ENCODE measurements around the gene MUC4. TPM values are rescaled to one million over a fixed set of nuclear protein-coding genes. Genes with fewer than 3 reads are reported as not detected.

Gene MUC4
- total RNA-seq, 2 donors from 2014 or later = 0.35 to 2.3 TPM

DNA sequence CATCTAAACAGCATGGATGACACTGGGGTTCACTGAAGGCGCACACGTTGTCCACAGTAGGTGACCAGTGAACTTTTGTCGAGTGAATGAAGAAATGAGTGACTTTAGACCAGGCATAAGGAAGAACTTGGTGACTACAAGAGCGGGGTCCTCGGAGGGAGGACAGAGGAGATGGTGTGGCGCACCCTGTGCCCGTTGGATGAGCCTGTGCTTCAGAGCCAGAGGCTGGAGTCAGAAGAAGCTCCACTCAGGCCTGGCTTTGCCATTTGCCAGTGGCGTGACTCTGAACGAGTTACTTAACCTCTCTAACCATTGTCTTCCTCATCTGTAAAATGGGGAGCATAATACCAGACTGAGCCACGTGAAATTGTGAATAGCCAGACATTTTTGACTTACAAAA lies 42.2 kb downstream of the MUC4 start:
- Mint-ChIP-seq H3K4me3 (no peak overlapping the region), H3K36me3 (ENCODE audit: low read depth) (no peaks in the 10 kb centered on the region), H3K9me3 (no peaks in the 10 kb centered on the region), H3K27me3 (ENCODE audit: insufficient read depth) (no peaks in the 10 kb centered on the region), H3K27ac (no peak overlapping the region), H3K4me1 (no peaks in the 10 kb centered on the region)
- Histone ChIP-seq H3K27me3 (ENCODE audit: control insufficient read depth, insufficient read depth, low read length, poor library complexity, severe bottlenecking) (no peaks in the 10 kb centered on the region), H3K4me3 (ENCODE audit: low read length) (no peak overlapping the region), H3K27ac (ENCODE audit: low read depth, low read length) (no peak overlapping the region), H3K9ac (ENCODE audit: extremely low read depth, low read length, poor library complexity, severe bottlenecking) (no peak overlapping the region), H3K9me3 (ENCODE audit: control insufficient read depth, low read length) (no peaks in the 10 kb centered on the region), H3K36me3 (ENCODE audit: control insufficient read depth, insufficient read depth, low read length) (no peaks in the 10 kb centered on the region), H3K4me1 (ENCODE audit: control insufficient read depth, insufficient read depth, low read length) (no peaks in the 10 kb centered on the region)
- 92 to 94% methylated on average over 8 to 10 of the region's 10 CpGs for WGBS, 2 experiments (ENCODE audit: insufficient coverage in 1 of 2, insufficient read length in 1 of 2)
- TF ChIP-seq, protein P1, sequence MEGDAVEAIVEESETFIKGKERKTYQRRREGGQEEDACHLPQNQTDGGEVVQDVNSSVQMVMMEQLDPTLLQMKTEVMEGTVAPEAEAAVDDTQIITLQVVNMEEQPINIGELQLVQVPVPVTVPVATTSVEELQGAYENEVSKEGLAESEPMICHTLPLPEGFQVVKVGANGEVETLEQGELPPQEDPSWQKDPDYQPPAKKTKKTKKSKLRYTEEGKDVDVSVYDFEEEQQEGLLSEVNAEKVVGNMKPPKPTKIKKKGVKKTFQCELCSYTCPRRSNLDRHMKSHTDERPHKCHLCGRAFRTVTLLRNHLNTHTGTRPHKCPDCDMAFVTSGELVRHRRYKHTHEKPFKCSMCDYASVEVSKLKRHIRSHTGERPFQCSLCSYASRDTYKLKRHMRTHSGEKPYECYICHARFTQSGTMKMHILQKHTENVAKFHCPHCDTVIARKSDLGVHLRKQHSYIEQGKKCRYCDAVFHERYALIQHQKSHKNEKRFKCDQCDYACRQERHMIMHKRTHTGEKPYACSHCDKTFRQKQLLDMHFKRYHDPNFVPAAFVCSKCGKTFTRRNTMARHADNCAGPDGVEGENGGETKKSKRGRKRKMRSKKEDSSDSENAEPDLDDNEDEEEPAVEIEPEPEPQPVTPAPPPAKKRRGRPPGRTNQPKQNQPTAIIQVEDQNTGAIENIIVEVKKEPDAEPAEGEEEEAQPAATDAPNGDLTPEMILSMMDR (conservative IDR thresholded peaks at IDR 0.05) = no peak
- DNase-seq = peak; percentile 17

GRCh38 chr3:195768831-195769303 lies 42.9 kb downstream of the MUC4 start:
- Mint-ChIP-seq H3K9me3 (no peaks in the 10 kb centered on the region), H3K4me1 (no peaks in the 10 kb centered on the region), H3K4me3 (no peak overlapping the region), H3K27ac (no peak overlapping the region), H3K27me3 (ENCODE audit: insufficient read depth) (no peaks in the 10 kb centered on the region), H3K36me3 (ENCODE audit: low read depth) (no peaks in the 10 kb centered on the region)
- Histone ChIP-seq H3K9ac (ENCODE audit: extremely low read depth, low read length, poor library complexity, severe bottlenecking) (no peak overlapping the region), H3K4me3 (ENCODE audit: low read length) (no peak overlapping the region), H3K36me3 (ENCODE audit: control insufficient read depth, insufficient read depth, low read length) (no peaks in the 10 kb centered on the region), H3K9me3 (ENCODE audit: control insufficient read depth, low read length) (no peaks in the 10 kb centered on the region), H3K27me3 (ENCODE audit: control insufficient read depth, insufficient read depth, low read length, poor library complexity, severe bottlenecking) (no peaks in the 10 kb centered on the region), H3K4me1 (ENCODE audit: control insufficient read depth, insufficient read depth, low read length) (no peaks in the 10 kb centered on the region), H3K27ac (ENCODE audit: low read depth, low read length) (no peak overlapping the region)
- TF ChIP-seq, protein P1 (conservative IDR thresholded peaks at IDR 0.05) = no peak
- no peak for DNase-seq
- WGBS, 2 experiments (ENCODE audit: insufficient coverage in 1 of 2, insufficient read length in 1 of 2) = 88% methylated on average over 8 to 17 of the region's 17 CpGs

GRCh38 chr3:195768414-195768813 lies 43.3 kb downstream of the MUC4 start:
- Histone ChIP-seq H3K36me3 (ENCODE audit: control insufficient read depth, insufficient read depth, low read length) (no peaks in the 10 kb centered on the region), H3K4me3 (ENCODE audit: low read length) (no peak overlapping the region), H3K4me1 (ENCODE audit: control insufficient read depth, insufficient read depth, low read length) (no peaks in the 10 kb centered on the region), H3K9me3 (ENCODE audit: control insufficient read depth, low read length) (no peaks in the 10 kb centered on the region), H3K27ac (ENCODE audit: low read depth, low read length) (no peak overlapping the region), H3K27me3 (ENCODE audit: control insufficient read depth, insufficient read depth, low read length, poor library complexity, severe bottlenecking) (no peaks in the 10 kb centered on the region), H3K9ac (ENCODE audit: extremely low read depth, low read length, poor library complexity, severe bottlenecking) (no peak overlapping the region)
- Mint-ChIP-seq H3K36me3 (ENCODE audit: low read depth) (no peaks in the 10 kb centered on the region), H3K27ac (no peak overlapping the region), H3K4me3 (no peak overlapping the region), H3K27me3 (ENCODE audit: insufficient read depth) (no peaks in the 10 kb centered on the region), H3K9me3 (no peaks in the 10 kb centered on the region), H3K4me1 (no peaks in the 10 kb centered on the region)
- TF ChIP-seq, protein P1 (conservative IDR thresholded peaks at IDR 0.05) = no peak
- WGBS, 2 experiments (ENCODE audit: insufficient coverage in 1 of 2, insufficient read length in 1 of 2) = 87 to 93% methylated on average over 4 to 6 of the region's 6 CpGs
- no peak for DNase-seq
